Cardiac muscle cell (in vitro differentiated cells and primary cell): ENCODE measurements around the gene NHLRC2. TPM values are rescaled to one million over a fixed set of nuclear protein-coding genes. Genes with fewer than 3 reads are reported as not detected.

Source experiments
- DNase-seq, 2 donors: peaks; one replicate each; pipeline versions ENCODE4 v3.0.0 to v3.0.0-alpha.2; 2010 to 2017; ENCODE audit warnings: low read depth in 1 of 2, low spot score in 1 of 2
- H3K27ac ChIP-seq: fragments of 200-600 bp; sonication (generic); 2 replicates; pipeline ENCODE4 v1.5.1; 2016
- H3K27me3 ChIP-seq: fragments of 200-600 bp; sonication (generic); 2 replicates; pipeline ENCODE4 v1.6.0; 2016; ENCODE audit warnings: control low read depth
- H3K36me3 ChIP-seq: fragments of 200-600 bp; sonication (generic); 2 replicates; pipeline ENCODE4 v1.5.1; 2016; ENCODE audit warnings: control low read depth
- H3K4me1 ChIP-seq: fragments of 200-600 bp; sonication (generic); 2 replicates; pipeline ENCODE4 v1.8.1; 2017; ENCODE audit warnings: low read depth, mild to moderate bottlenecking, mixed run types
- H3K4me3 ChIP-seq: fragments of 200-600 bp; sonication (generic); 2 replicates; pipeline ENCODE4 v1.5.1; 2016; ENCODE audit warnings: mild to moderate bottlenecking
- H3K9me3 ChIP-seq: fragments of 200-600 bp; sonication (generic); 2 replicates; pipeline ENCODE4 v1.5.1; 2017; ENCODE audit warnings: low read depth, mild to moderate bottlenecking, control low read depth
- CTCF ChIP-seq: IDR thresholded peaks from 2 replicates; pipeline ENCODE4 v1.5.1; 2012; ENCODE audit warnings: low read depth, mild to moderate bottlenecking, low read length
- polyA plus RNA-seq: library from polyadenylated mRNA; unstranded; fragments of >200 nt; fragmentation: Nextera tagmentation; extraction: Ambion mirVana; gene quantifications from 2 replicates; pipeline ENCODE4 v1.2.1, GENCODE V29; 2016
- total RNA-seq: library from RNA; depleted of rRNA; stranded (reverse); fragments of >200 nt; gene quantifications from 2 replicates; pipeline ENCODE4 v1.2.3, GENCODE V29; 2016

The NHLRC2 gene
- total and polyA plus RNA-seq, 2 experiments from 2014 or later: 14.0 to 99.6 TPM

GRCh38 chr10:113865901-113866300 is 11.4 kb downstream of the NHLRC2 start:
- H3K36me3 ChIP-seq: peaks cover 19% of the 10 kb centered on the region
- no peak overlapping the region for H3K27ac ChIP-seq
- no peak overlapping the region for H3K4me3 ChIP-seq
- no peaks in the 10 kb centered on the region for H3K4me1 ChIP-seq
- no peak for TF ChIP-seq CTCF
- no peaks in the 10 kb centered on the region for H3K27me3 ChIP-seq
- H3K9me3 ChIP-seq: no peaks in the 10 kb centered on the region
- no peak for DNase-seq

GRCh38 chr10:113866551-113867394 is 12.3 kb downstream of the NHLRC2 start:
- no peaks in the 10 kb centered on the region for H3K9me3 ChIP-seq
- no peaks in the 10 kb centered on the region for H3K27me3 ChIP-seq
- no peak for TF ChIP-seq CTCF
- no peak overlapping the region for H3K4me3 ChIP-seq
- no peaks in the 10 kb centered on the region for H3K4me1 ChIP-seq
- H3K36me3 ChIP-seq: peaks cover 12% of the 10 kb centered on the region
- no peak for DNase-seq
- no peak overlapping the region for H3K27ac ChIP-seq

GRCh38 chr10:113867904-113868303 is 13.4 kb downstream of the NHLRC2 start:
- Histone ChIP-seq H3K4me3 (no peak overlapping the region), H3K36me3 (peaks cover 9% of the 10 kb centered on the region), H3K4me1 (no peaks in the 10 kb centered on the region), H3K9me3 (no peaks in the 10 kb centered on the region), H3K27ac (no peak overlapping the region), H3K27me3 (no peaks in the 10 kb centered on the region)
- no peak for TF ChIP-seq CTCF
- no peak for DNase-seq

- no peak for TF ChIP-seq CTCF
Observed at GRCh38 chr10:113869789-113870188, 15.3 kb downstream of the NHLRC2 start.

GRCh38 chr10:113872139-113873030 is 17.9 kb downstream of the NHLRC2 start:
- H3K36me3 ChIP-seq: peaks cover 13% of the 10 kb centered on the region
- H3K4me3 ChIP-seq: no peak overlapping the region
- no peak for TF ChIP-seq CTCF

More at GRCh38 chr10:113869789-113870188, 15.3 kb downstream of the NHLRC2 start:
- Histone ChIP-seq H3K27me3 (no peaks in the 10 kb centered on the region), H3K27ac (no peak overlapping the region), H3K4me3 (no peak overlapping the region), H3K9me3 (no peaks in the 10 kb centered on the region), H3K4me1 (no peaks in the 10 kb centered on the region), H3K36me3 (peaks cover 9% of the 10 kb centered on the region)
- DNase-seq: no peak

More at GRCh38 chr10:113872139-113873030, 17.9 kb downstream of the NHLRC2 start:
- DNase-seq: no peak
- H3K4me1 ChIP-seq: no peaks in the 10 kb centered on the region
- no peak overlapping the region for H3K27ac ChIP-seq
- H3K27me3 ChIP-seq: no peaks in the 10 kb centered on the region
- no peaks in the 10 kb centered on the region for H3K9me3 ChIP-seq
